MM.1S (cell line): ENCODE data around the gene C15orf40.
"Not testable (repeated sequence)": the region's sequence is repeated elsewhere in the genome, so short reads cannot be mapped to it uniquely, and the experiment has no call there.

Experiments used
- EZH2 ChIP-seq: fragments of 300-600 bp; sonication (generic); optimal IDR thresholded peaks from 2 replicates; pipeline ENCODE3; 2017; ENCODE audit warnings: low read depth, mild to moderate bottlenecking, antibody characterized with exemption, low read length, mixed read lengths
- EZH2phosphoT487 ChIP-seq: fragments of 300-600 bp; sonication (generic); IDR thresholded peaks from 2 replicates; pipeline ENCODE4 v1.6.1; 2018; ENCODE audit warnings: antibody characterized with exemption, low read length
- TF ChIP-seq, protein P1 (sequence below): fragments of 300-600 bp; sonication (generic); IDR thresholded peaks from 2 replicates; pipeline ENCODE4 v1.5.1; 2016; ENCODE audit warnings: antibody characterized with exemption, low read length, mixed read lengths

DNA sequence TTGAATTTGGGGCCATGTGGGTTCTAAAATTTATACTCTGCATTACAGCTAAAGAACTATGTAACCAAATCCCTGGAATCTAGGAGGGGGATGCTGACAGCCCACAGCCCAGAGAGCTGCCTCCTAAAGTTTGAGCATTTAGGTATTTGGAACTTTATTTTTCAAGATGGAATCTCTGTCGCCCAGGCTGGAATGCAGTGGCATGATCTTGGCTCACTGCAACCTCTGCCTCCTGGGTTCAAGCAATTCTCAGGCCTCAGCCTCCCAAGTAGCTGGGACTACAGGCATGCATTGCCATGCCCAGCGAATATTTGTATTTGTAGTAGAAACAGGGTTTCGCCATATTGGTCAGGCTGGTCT lies 10.8 kb downstream of the C15orf40 start:
- TF ChIP-seq, protein P1, sequence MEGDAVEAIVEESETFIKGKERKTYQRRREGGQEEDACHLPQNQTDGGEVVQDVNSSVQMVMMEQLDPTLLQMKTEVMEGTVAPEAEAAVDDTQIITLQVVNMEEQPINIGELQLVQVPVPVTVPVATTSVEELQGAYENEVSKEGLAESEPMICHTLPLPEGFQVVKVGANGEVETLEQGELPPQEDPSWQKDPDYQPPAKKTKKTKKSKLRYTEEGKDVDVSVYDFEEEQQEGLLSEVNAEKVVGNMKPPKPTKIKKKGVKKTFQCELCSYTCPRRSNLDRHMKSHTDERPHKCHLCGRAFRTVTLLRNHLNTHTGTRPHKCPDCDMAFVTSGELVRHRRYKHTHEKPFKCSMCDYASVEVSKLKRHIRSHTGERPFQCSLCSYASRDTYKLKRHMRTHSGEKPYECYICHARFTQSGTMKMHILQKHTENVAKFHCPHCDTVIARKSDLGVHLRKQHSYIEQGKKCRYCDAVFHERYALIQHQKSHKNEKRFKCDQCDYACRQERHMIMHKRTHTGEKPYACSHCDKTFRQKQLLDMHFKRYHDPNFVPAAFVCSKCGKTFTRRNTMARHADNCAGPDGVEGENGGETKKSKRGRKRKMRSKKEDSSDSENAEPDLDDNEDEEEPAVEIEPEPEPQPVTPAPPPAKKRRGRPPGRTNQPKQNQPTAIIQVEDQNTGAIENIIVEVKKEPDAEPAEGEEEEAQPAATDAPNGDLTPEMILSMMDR: not testable (repeated sequence)
- not testable (repeated sequence) for TF ChIP-seq EZH2phosphoT487, EZH2
